GM13977 (cell line): ENCODE data around the gene USH1C.

ENCODE experiments used
- DNase-seq: peaks from one replicate; pipeline ENCODE4 v3.0.0; 2012; ENCODE audit warnings: low spot score
- in situ Hi-C: fragments of 300-500 bp; cut with MboI; formaldehyde crosslinking; loops from one replicate; pipeline ENCODE4 v1.12.0; 2022; ENCODE audit warnings: low sequenced_read_pairs, low pct_unique_long_range_greater_than_20kb, mixed read lengths, inconsistent platforms; ENCODE audit not compliant: unreplicated experiment
- TF ChIP-seq, protein P1 (sequence below): IDR thresholded peaks from 2 replicates; pipeline ENCODE4 v1.5.1; 2012; ENCODE audit warnings: mild to moderate bottlenecking, control low read depth; ENCODE audit not compliant: insufficient read depth; ENCODE audit errors: extremely low read depth, missing control alignments

USH1C gene

DNA sequence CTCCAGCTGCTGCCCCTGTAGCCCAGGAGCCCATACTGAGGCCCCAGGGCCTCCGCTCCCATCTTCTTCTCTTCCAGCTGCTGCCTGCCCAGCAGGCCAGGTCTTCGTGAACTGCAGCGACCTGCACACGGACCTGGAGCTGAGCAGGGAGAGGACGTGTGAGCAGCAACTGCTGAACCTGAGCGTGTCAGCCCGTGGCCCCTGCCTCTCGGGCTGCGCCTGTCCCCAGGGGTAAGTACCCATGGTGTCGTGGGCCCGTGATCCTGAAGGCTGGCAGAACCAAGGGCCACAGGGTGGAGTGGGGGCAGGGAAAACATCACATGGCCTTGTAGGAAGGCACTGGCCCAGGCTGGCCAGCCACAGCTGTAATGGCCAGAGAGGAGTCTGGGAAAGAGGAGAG, 34.1 kb upstream of the USH1C start:
- DNase-seq: no peak
- in situ Hi-C loops: loop anchor here (25.0 kb wide), 1 partner anchor 409 kb away; no protein-coding TSS in a partner anchor
- TF ChIP-seq, protein P1, sequence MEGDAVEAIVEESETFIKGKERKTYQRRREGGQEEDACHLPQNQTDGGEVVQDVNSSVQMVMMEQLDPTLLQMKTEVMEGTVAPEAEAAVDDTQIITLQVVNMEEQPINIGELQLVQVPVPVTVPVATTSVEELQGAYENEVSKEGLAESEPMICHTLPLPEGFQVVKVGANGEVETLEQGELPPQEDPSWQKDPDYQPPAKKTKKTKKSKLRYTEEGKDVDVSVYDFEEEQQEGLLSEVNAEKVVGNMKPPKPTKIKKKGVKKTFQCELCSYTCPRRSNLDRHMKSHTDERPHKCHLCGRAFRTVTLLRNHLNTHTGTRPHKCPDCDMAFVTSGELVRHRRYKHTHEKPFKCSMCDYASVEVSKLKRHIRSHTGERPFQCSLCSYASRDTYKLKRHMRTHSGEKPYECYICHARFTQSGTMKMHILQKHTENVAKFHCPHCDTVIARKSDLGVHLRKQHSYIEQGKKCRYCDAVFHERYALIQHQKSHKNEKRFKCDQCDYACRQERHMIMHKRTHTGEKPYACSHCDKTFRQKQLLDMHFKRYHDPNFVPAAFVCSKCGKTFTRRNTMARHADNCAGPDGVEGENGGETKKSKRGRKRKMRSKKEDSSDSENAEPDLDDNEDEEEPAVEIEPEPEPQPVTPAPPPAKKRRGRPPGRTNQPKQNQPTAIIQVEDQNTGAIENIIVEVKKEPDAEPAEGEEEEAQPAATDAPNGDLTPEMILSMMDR: no peak

DNA sequence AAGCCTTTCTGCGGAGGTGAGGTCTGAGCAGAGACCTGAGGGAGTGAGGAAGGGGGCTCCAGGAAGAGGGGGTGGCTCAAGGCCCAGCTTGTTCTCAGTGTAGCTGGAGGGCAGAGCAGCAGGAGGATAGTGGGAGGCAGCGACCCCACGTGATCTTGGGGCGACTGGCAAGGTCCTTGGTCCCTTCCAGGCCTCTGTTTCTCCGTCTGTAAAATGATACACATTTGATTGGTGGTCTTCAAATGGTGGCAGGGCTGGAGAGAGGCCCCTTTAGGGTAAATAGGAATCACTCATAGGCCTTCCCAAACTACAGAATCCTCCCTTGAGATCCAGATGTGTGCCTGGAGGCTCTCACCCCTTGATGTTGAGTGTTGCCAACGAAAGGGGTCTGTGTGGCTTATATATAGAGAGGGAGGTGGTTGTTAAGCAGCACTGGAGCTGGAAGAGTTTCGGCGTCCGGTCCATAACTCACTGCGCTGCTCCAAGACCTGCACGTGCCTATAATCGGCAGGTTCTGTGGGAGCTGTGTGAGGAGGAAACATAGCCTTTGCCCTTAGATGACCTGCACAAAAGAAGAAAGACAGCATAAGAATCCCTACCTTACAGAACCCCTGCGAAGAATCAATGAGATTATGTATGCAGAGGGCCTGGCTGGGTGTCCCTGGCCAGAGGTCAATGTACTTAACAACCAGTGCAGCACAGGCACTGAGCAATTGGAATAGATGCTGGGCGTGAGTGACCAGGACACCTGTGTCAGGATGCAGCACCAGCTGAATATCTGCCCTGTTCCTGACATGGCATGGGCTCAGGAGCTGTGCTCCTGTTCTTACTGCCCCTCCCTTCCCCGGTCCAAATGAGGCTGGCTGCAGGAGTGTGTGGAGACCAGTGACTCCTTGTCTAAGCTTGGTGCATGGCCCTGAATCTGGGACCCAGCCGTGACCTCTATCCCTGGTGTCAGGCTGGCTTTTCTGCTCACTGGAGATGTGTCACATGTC, 31.5 kb upstream of the USH1C start:
- TF ChIP-seq, protein P1: no peak
- DNase-seq: no peak
- in situ Hi-C loops: loop anchor here (25.0 kb wide), 1 partner anchor 412 kb away; no protein-coding TSS in a partner anchor

DNA sequence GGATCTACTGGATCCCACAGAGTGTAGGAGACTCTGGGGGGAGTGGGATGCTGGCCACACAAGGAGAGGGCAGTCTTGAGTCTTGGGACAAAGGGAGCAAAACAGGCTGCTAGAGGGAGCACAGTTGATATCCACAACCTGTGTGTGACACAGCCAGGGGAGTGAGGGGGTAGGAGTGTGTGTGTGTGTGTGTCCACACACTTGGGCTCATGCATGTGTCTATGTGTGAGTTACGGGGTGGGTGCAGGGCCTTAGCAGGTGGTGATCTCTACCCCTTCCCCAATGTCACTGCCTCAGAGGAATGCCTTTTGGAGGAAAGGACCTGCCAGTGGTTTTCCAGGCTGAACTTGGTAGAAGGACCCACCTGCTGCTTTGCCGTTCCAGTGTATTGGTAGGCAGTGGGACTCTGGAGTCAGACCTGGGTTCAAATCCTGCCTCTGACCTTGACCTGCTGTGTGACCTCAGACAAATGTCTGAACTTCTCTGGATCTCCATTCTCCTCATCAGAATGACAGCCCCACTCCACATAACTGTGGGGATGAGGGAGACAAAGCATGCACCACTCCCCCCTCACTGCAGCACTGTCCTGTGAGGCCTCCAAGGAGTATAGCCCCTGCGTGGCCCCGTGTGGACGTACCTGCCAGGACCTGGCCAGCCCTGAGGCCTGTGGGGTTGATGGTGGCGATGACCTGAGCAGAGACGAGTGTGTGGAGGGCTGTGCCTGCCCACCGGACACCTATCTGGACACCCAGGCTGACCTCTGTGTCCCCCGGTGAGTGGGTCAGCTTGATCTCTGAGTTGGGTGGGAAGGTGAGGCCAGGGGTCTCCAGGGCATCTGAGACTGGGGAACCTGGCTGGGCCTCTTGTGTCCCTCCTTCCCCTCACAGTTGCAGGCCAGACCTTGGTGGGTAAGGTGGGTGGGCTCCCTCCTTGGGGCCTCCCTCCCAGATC, 30.2 kb upstream of the USH1C start:
- TF ChIP-seq, protein P1: no peak

GRCh38 chr11:17573526-17573925, 29.3 kb upstream of the USH1C start:
- no peak for DNase-seq
- TF ChIP-seq, protein P1: no peak
- in situ Hi-C loops: no loop called here

More for the DNA sequence above, 30.2 kb upstream of the USH1C start:
- in situ Hi-C loops: loop anchor here (25.0 kb wide), 1 partner anchor 413 kb away; no protein-coding TSS in a partner anchor
- DNase-seq: no peak

- DNase-seq: no peak
- TF ChIP-seq, protein P1: no peak
- in situ Hi-C loops: no loop called here
Observed at GRCh38 chr11:17572791-17573460, 28.7 kb upstream of the USH1C start.

- no peak for DNase-seq
- in situ Hi-C loops: no loop called here
- TF ChIP-seq, protein P1: no peak
Observed at GRCh38 chr11:17572359-17572690, 28.1 kb upstream of the USH1C start.
